ENCODE results near the gene NRN1L. TPM values are rescaled to one million over a fixed set of nuclear protein-coding genes. Genes with fewer than 3 reads are reported as not detected.

The NRN1L gene
- total RNA-seq, 4 donors from 2014 or later: 1.2 to 2.4 TPM; not detected in 2

GRCh38 chr16:67877064-67877463 lies 7.6 kb upstream of the NRN1L start:
- no CpG with 5 or more reads among the region's 11 CpGs for WGBS, 2 donors (ENCODE audit: low coverage in 1 of 2)
- Histone ChIP-seq H3K9me3 (no peaks in the 10 kb centered on the region), H3K4me3 (no peak overlapping the region), H3K27me3 (no peaks in the 10 kb centered on the region), H3K4me1 (peaks cover 3 to 45% (median 22%) of the 10 kb centered on the region in 3 donors), H3K36me3 (peaks cover 0 to 70% of the 10 kb centered on the region in 2 donors), H3K27ac (no peak overlapping the region)
- no peak for TF ChIP-seq EP300 (IDR thresholded peaks at IDR 0.05)
- no peak for TF ChIP-seq POLR2AphosphoS5 (IDR thresholded peaks at IDR 0.05)
- no peak for TF ChIP-seq CTCF (IDR thresholded peaks at IDR 0.05)
- TF ChIP-seq POLR2A (IDR thresholded peaks at IDR 0.05): no peak
- ATAC-seq: no peak

- Histone ChIP-seq H3K27me3 (no peaks in the 10 kb centered on the region), H3K4me3 (no peak overlapping the region), H3K27ac (no peak overlapping the region), H3K36me3 (peaks cover 0 to 81% of the 10 kb centered on the region in 2 donors), H3K4me1 (peaks cover 3 to 40% (median 18%) of the 10 kb centered on the region in 3 donors), H3K9me3 (no peaks in the 10 kb centered on the region)
- ATAC-seq: no peak
- 82% methylated on average over 2 of the region's 6 CpGs; no CpG with 5 or more reads in 1 of the 2 donors for WGBS, 2 donors (ENCODE audit: low coverage in 1 of 2)
- TF ChIP-seq CTCF (IDR thresholded peaks at IDR 0.05): no peak
- TF ChIP-seq POLR2A (IDR thresholded peaks at IDR 0.05): no peak
- no peak for TF ChIP-seq POLR2AphosphoS5 (IDR thresholded peaks at IDR 0.05)
- no peak for TF ChIP-seq EP300 (IDR thresholded peaks at IDR 0.05)
Measured at GRCh38 chr16:67878232-67878631, 6.5 kb upstream of the NRN1L start.

- ATAC-seq: no peak
- Histone ChIP-seq H3K4me1 (peaks cover 3 to 41% (median 18%) of the 10 kb centered on the region in 3 donors), H3K36me3 (peaks cover 0 to 87% of the 10 kb centered on the region in 2 donors), H3K27me3 (no peaks in the 10 kb centered on the region), H3K9me3 (no peaks in the 10 kb centered on the region), H3K27ac (no peak overlapping the region), H3K4me3 (no peak overlapping the region)
- no peak for TF ChIP-seq CTCF (IDR thresholded peaks at IDR 0.05)
- TF ChIP-seq POLR2AphosphoS5 (IDR thresholded peaks at IDR 0.05): no peak
- no peak for TF ChIP-seq POLR2A (IDR thresholded peaks at IDR 0.05)
- TF ChIP-seq EP300 (IDR thresholded peaks at IDR 0.05): no peak
- 84% methylated on average over 3 of the region's 9 CpGs; no CpG with 5 or more reads in 1 of the 2 donors for WGBS, 2 donors (ENCODE audit: low coverage in 1 of 2)
Measured at GRCh38 chr16:67878846-67879245, 5.8 kb upstream of the NRN1L start.

GRCh38 chr16:67879462-67879861 lies 5.2 kb upstream of the NRN1L start:
- ATAC-seq: no peak
- WGBS, 2 donors (ENCODE audit: low coverage in 1 of 2): no CpG with 5 or more reads among the region's 12 CpGs
- TF ChIP-seq EP300 (IDR thresholded peaks at IDR 0.05) (no peak), CTCF (IDR thresholded peaks at IDR 0.05) (no peak), POLR2A (IDR thresholded peaks at IDR 0.05) (no peak), POLR2AphosphoS5 (IDR thresholded peaks at IDR 0.05) (no peak)

GRCh38 chr16:67879936-67880335 lies 4.7 kb upstream of the NRN1L start:
- Histone ChIP-seq H3K4me3 (no peak overlapping the region), H3K4me1 (peaks cover 0 to 41% (median 14%) of the 10 kb centered on the region in 3 donors), H3K27ac (no peak overlapping the region), H3K27me3 (no peaks in the 10 kb centered on the region), H3K9me3 (no peaks in the 10 kb centered on the region), H3K36me3 (peaks cover 0 to 93% of the 10 kb centered on the region in 2 donors)
- TF ChIP-seq POLR2AphosphoS5 (IDR thresholded peaks at IDR 0.05) (no peak), POLR2A (IDR thresholded peaks at IDR 0.05) (no peak), EP300 (IDR thresholded peaks at IDR 0.05) (no peak), CTCF (IDR thresholded peaks at IDR 0.05) (no peak)
- no peak for ATAC-seq
- 81 to 88% methylated on average over 1 to 2 of the region's 5 CpGs for WGBS, 2 donors (ENCODE audit: low coverage in 1 of 2)

More at GRCh38 chr16:67879462-67879861, 5.2 kb upstream of the NRN1L start:
- no peak overlapping the region for H3K27ac ChIP-seq
- H3K27me3 ChIP-seq: no peaks in the 10 kb centered on the region
- no peak overlapping the region for H3K4me3 ChIP-seq
- H3K36me3 ChIP-seq: peaks cover 0 to 93% of the 10 kb centered on the region in 2 donors
- peaks cover 0 to 41% (median 15%) of the 10 kb centered on the region in 3 donors for H3K4me1 ChIP-seq
- H3K9me3 ChIP-seq: no peaks in the 10 kb centered on the region

Data from gastroesophageal sphincter (tissue), 4 donors.